PC-9 (cell line): ENCODE results near the gene PPP1R3E. TPM values are rescaled to one million over a fixed set of nuclear protein-coding genes. Genes with fewer than 3 reads are reported as not detected.
A peak's percentile ranks its signal among the peaks of the same experiment; 100 is the strongest.

ENCODE experiments used
- Bru-seq: library from RNA; stranded (reverse); fragments of 400-500 nt; gene quantifications from one replicate; lab custom pipeline; 2021; lab: Mats Ljungman, UMichigan
- BruChase-seq, 2 experiments: library from RNA; stranded (reverse); fragments of 400-500 nt; gene quantifications; one replicate each; lab custom pipeline; 2021; lab: Mats Ljungman, UMichigan
- BruUV-seq: library from RNA; stranded (reverse); fragments of 400-500 nt; replicated peaks from 2 replicates; lab custom pipeline; 2021; lab: Mats Ljungman, UMichigan
- CTCF ChIA-PET: fragments of 300-600 bp; sonication (Branson Sonifier 250); formaldehyde crosslinking; loops from one replicate; lab custom pipeline; 2022; ENCODE audit warnings: antibody characterized with exemption; lab: Charles Lee
- POLR2A ChIA-PET: fragments of 300-600 bp; sonication (Branson Sonifier 250); formaldehyde crosslinking; loops from one replicate; lab custom pipeline; 2022; ENCODE audit warnings: antibody characterized with exemption; ENCODE audit not compliant: unreplicated experiment; lab: Charles Lee
- DNase-seq, 2 experiments: peaks; one replicate each; pipeline versions ENCODE4 v3.0.0 to v3.0.0-alpha.2; 2015 to 2022; ENCODE audit warnings: mixed read lengths in 1 of 2
- H2AFZ ChIP-seq: fragments of 200-600 bp; sonication (generic); 2 replicates; pipeline ENCODE4 v1.8.1; 2017; ENCODE audit warnings: antibody characterized with exemption
- H3F3A ChIP-seq: fragments of 200-600 bp; sonication (generic); 2 replicates; pipeline ENCODE4 v1.8.1; 2017; ENCODE audit warnings: antibody characterized with exemption, mild to moderate bottlenecking, low read depth; ENCODE audit not compliant: insufficient read depth
- H3K27ac ChIP-seq: fragments of 200-600 bp; sonication (generic); 2 replicates; pipeline ENCODE4 v1.6.1; 2016; ENCODE audit warnings: mixed run types
- H3K27me3 ChIP-seq: fragments of 200-600 bp; sonication (generic); 2 replicates; pipeline ENCODE4 v1.6.1; 2016; ENCODE audit warnings: low read depth, mixed run types; ENCODE audit not compliant: insufficient read depth
- H3K36me3 ChIP-seq: fragments of 200-600 bp; sonication (generic); 2 replicates; pipeline ENCODE4 v1.6.1; 2016; ENCODE audit warnings: low read depth, mixed run types
- H3K4me1 ChIP-seq: fragments of 200-600 bp; sonication (generic); replicated peaks from 2 replicates; pipeline ENCODE4 v1.6.1; 2016; ENCODE audit warnings: mixed run types; ENCODE audit not compliant: insufficient read depth
- H3K4me2 ChIP-seq: fragments of 200-600 bp; sonication (generic); 2 replicates; pipeline ENCODE4 v1.6.1; 2017; ENCODE audit warnings: mixed run types
- H3K4me3 ChIP-seq: fragments of 200-600 bp; sonication (generic); 2 replicates; pipeline ENCODE4 v1.6.1; 2016; ENCODE audit warnings: mixed run types
- H3K79me2 ChIP-seq: fragments of 200-600 bp; sonication (generic); 2 replicates; pipeline ENCODE4 v1.6.1; 2017; ENCODE audit warnings: low read depth, mixed run types
- H3K9me2 ChIP-seq: fragments of 200-600 bp; sonication (generic); 2 replicates; pipeline ENCODE4 v1.8.1; 2017; ENCODE audit warnings: mild to moderate bottlenecking; ENCODE audit not compliant: insufficient read depth
- H3K9me3 ChIP-seq: fragments of 200-600 bp; sonication (generic); 2 replicates; pipeline ENCODE4 v1.8.1; 2016; ENCODE audit warnings: low read depth; ENCODE audit not compliant: insufficient read depth
- H4K20me1 ChIP-seq: fragments of 200-600 bp; sonication (generic); 2 replicates; pipeline ENCODE4 v1.8.1; 2017; ENCODE audit not compliant: insufficient read depth
- EZH2 ChIP-seq: fragments of 200-600 bp; sonication (generic); IDR thresholded peaks from 2 replicates; pipeline ENCODE4 v1.8.0; 2017; ENCODE audit warnings: antibody characterized with exemption, low read depth
- intact Hi-C: fragments of 100-400 bp; cut with micrococcal nuclease; formaldehyde crosslinking; loops from one replicate; pipeline ENCODE4 v1.10.0; 2022; ENCODE audit not compliant: unreplicated experiment
- long read RNA-seq: library from polyadenylated mRNA; stranded (forward); transcript quantifications from one replicate; pipeline ENCODE4 v2.0.0, GENCODE V29; 2022
- total RNA-seq: library from RNA; stranded (reverse); gene quantifications from 2 replicates; pipeline ENCODE4 v1.2.3, GENCODE V29; 2021
- TF ChIP-seq, protein P1 (sequence below): fragments of 200-600 bp; sonication (generic); conservative IDR thresholded peaks from 2 replicates; pipeline ENCODE4 v1.6.1; 2017; ENCODE audit warnings: mixed run types, antibody characterized with exemption, mild to moderate bottlenecking, moderate library complexity

The PPP1R3E gene, protein sequence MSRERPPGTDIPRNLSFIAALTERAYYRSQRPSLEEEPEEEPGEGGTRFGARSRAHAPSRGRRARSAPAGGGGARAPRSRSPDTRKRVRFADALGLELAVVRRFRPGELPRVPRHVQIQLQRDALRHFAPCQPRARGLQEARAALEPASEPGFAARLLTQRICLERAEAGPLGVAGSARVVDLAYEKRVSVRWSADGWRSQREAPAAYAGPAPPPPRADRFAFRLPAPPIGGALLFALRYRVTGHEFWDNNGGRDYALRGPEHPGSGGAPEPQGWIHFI
- total RNA-seq, result 8.1 and 9.5 TPM in 2 replicates
- Bru-seq, nascent RNA, result percentile 60 among the genes with signal in this experiment
- percentile 61 among the genes with signal in this experiment for BruChase-seq, experiment 1, labeled RNA remaining after a 2-hour chase
- BruChase-seq, experiment 2, labeled RNA remaining after a 6-hour chase, result percentile 55 among the genes with signal in this experiment
- long read RNA-seq, partial matches to known transcripts, result 0 of 3 reads
- long read RNA-seq, other reads (novel, unspliced or antisense), result 3 of 3 reads

- Histone ChIP-seq H3K36me3 (no peaks in the 10 kb centered on the region), H2AFZ (peak within 1 kb of the TSS; percentile 94), H3K9me3 (no peaks in the 10 kb centered on the region), H3K27me3 (no peaks in the 10 kb centered on the region), H3K4me1 (peaks cover 19% of the 10 kb centered on the region), H3K79me2 (peaks cover 17% of the 10 kb centered on the region), H4K20me1 (no peaks in the 10 kb centered on the region), H3F3A (peaks cover 16% of the 10 kb centered on the region; the same call in 1 of the 2 replicates), H3K27ac (peak within 1 kb of the TSS; percentile 56), H3K9me2 (no peaks in the 10 kb centered on the region), H3K4me3 (peak within 1 kb of the TSS; percentile 71), H3K4me2 (peak within 1 kb of the TSS; percentile 88)
- ChIA-PET POLR2A (interaction anchor here (0.7 kb wide), 1 partner anchor 286 kb away, joined by 4 read pairs; no protein-coding TSS in a partner anchor), CTCF (interaction anchor here (0.6 to 0.8 kb wide), 3 partner anchors 67 to 746 kb away, joined by 3 to 4 read pairs (median 4); no protein-coding TSS in a partner anchor)
- TF ChIP-seq, protein P1, sequence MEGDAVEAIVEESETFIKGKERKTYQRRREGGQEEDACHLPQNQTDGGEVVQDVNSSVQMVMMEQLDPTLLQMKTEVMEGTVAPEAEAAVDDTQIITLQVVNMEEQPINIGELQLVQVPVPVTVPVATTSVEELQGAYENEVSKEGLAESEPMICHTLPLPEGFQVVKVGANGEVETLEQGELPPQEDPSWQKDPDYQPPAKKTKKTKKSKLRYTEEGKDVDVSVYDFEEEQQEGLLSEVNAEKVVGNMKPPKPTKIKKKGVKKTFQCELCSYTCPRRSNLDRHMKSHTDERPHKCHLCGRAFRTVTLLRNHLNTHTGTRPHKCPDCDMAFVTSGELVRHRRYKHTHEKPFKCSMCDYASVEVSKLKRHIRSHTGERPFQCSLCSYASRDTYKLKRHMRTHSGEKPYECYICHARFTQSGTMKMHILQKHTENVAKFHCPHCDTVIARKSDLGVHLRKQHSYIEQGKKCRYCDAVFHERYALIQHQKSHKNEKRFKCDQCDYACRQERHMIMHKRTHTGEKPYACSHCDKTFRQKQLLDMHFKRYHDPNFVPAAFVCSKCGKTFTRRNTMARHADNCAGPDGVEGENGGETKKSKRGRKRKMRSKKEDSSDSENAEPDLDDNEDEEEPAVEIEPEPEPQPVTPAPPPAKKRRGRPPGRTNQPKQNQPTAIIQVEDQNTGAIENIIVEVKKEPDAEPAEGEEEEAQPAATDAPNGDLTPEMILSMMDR, result no peak
- TF ChIP-seq EZH2, result no peak
- no TSS peak for BruUV-seq
- peak; percentile 48 to 49 for DNase-seq
- intact Hi-C loops, result loop anchor here (10.0 kb wide), 1 partner anchor 228 kb away; no protein-coding TSS in a partner anchor
These were observed at the start of gene PPP1R3E for GRCh38 chr14:23302290-23303225. TSS of gene PPP1R3E (minus strand) at chr14:23302859. CDS start at chr14:23302576, 283 bp downstream.

DNA sequence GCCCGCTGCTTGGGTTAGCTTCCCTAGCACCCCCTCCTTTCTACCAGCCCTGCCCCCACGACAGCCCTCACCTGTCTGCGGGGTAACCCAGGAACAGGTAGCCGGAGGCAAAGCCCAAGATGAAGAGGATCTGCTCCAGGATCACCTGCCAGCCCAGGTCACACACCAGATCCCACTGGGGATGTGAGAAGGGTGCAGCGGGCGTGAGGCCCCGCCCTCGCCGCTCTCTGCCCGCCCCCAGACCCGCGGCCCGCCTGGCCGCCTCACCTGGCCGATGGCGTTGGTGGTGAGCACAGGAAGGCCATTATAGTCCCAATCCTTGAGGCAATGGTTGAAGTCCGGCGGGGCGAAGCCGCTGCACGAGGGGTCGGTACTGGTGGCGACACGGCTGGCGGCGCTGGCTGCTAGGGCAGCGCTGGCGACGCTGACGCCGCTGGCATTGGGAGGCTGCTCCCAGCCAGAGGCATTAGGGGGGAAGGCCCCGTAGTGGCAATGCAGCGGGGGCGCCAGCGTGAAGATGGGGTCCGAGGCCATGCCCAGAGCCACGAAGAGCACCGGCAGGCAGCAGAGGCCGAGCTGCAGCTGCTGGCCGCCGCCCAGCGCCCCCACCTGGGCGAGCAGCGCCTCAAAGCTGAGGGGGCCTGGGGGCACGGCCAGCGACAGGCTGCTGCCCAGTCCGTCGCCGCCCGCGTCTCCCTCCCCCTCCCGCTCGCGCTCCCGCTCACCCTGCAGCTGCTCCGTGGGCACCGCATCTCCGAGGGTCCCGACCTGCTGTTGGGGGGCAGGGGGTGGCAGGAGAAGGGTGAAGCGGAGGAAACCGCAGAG, 49.2 kb upstream of the PPP1R3E start:
- Histone ChIP-seq H3K4me3 (no peak overlapping the region), H3F3A (no peaks in the 10 kb centered on the region), H3K4me2 (no peak overlapping the region), H3K4me1 (no peaks in the 10 kb centered on the region), H3K9me2 (no peaks in the 10 kb centered on the region), H3K36me3 (no peaks in the 10 kb centered on the region), H3K27me3 (peaks cover 56% of the 10 kb centered on the region), H2AFZ (no peak overlapping the region), H3K79me2 (no peaks in the 10 kb centered on the region), H3K27ac (no peak overlapping the region), H4K20me1 (no peaks in the 10 kb centered on the region), H3K9me3 (no peaks in the 10 kb centered on the region)
- DNase-seq, result no peak
- no TSS peak for BruUV-seq
- ChIA-PET POLR2A (no interaction called here), CTCF (no interaction called here)
- intact Hi-C loops, result no loop called here
- TF ChIP-seq, protein P1, result no peak
- no peak for TF ChIP-seq EZH2
